IMR-90 (cell line): Measurements from ENCODE around the gene ATXN10. TPM values are rescaled to one million over a fixed set of nuclear protein-coding genes. Genes with fewer than 3 reads are reported as not detected.

Experiments
- ATAC-seq: fragments of 200-7000 bp; cut with Tn5 transposase; 2 replicates; pipeline ENCODE4 v1.9.1; 2020; ENCODE audit warnings: low read depth, mild to moderate bottlenecking, moderate library complexity
- BruUV-seq: library from RNA; stranded (reverse); fragments of 400-500 nt; replicated peaks from 2 replicates; lab custom pipeline; 2021; lab: Mats Ljungman, UMichigan
- CTCF ChIA-PET: fragments of 300-600 bp; formaldehyde crosslinking; extraction: SDS; loops from one replicate; lab custom pipeline; 2021; ENCODE audit warnings: antibody characterized with exemption; lab: Yijun Ruan, JAX
- POLR2A ChIA-PET: fragments of 300-600 bp; sonication (Branson Sonifier 250); formaldehyde crosslinking; loops from one replicate; lab custom pipeline; 2022; ENCODE audit warnings: antibody characterized with exemption; ENCODE audit not compliant: unreplicated experiment; lab: Charles Lee
- DNase-seq: peaks from one replicate; pipeline ENCODE4 v3.0.0; 2013
- H2AFZ ChIP-seq: replicated peaks from 2 replicates; pipeline ENCODE3; 2013; ENCODE audit warnings: low read length, mild to moderate bottlenecking; ENCODE audit not compliant: poor library complexity
- H2AK5ac ChIP-seq: 2 replicates; pipeline ENCODE4 v1.6.1; 2013; ENCODE audit warnings: low read depth, low read length, inconsistent platforms
- H2AK9ac ChIP-seq: replicated peaks from 2 replicates; pipeline ENCODE3; 2013; ENCODE audit warnings: mild to moderate bottlenecking, low read depth, low read length, moderate library complexity; ENCODE audit not compliant: poor library complexity
- H2BK120ac ChIP-seq: 2 replicates; pipeline ENCODE4 v1.6.1; 2013; ENCODE audit warnings: low read depth, low read length, inconsistent platforms
- H2BK15ac ChIP-seq: 3 replicates; pipeline ENCODE4 v1.6.1; 2013; ENCODE audit warnings: low read depth, low read length, inconsistent platforms
- H2BK20ac ChIP-seq: 2 replicates; pipeline ENCODE4 v1.6.1; 2013; ENCODE audit warnings: low read depth, mild to moderate bottlenecking, inconsistent platforms, low read length, moderate library complexity
- H2BK5ac ChIP-seq: 2 replicates; pipeline ENCODE4 v1.6.1; 2013; ENCODE audit warnings: mild to moderate bottlenecking, low read depth, low read length, inconsistent platforms; ENCODE audit not compliant: poor library complexity, severe bottlenecking
- H3K14ac ChIP-seq: replicated peaks from 2 replicates; pipeline ENCODE4 v1.6.1; 2013; ENCODE audit warnings: low read depth, low read length, inconsistent platforms
- H3K18ac ChIP-seq: 2 replicates; pipeline ENCODE4 v1.6.1; 2013; ENCODE audit warnings: low read depth, low read length, control low read depth
- H3K23ac ChIP-seq: 2 replicates; pipeline ENCODE4 v1.6.1; 2013; ENCODE audit warnings: low read depth, low read length, inconsistent platforms
- H3K27ac ChIP-seq: 2 replicates; pipeline ENCODE4 v1.5.1; 2013; ENCODE audit warnings: mild to moderate bottlenecking, control low read depth, low read length; ENCODE audit not compliant: insufficient read depth
- H3K27me3 ChIP-seq: 2 replicates; pipeline ENCODE4 v1.6.1; 2013; ENCODE audit warnings: low read length; ENCODE audit not compliant: control insufficient read depth, insufficient read depth
- H3K36me3 ChIP-seq: 2 replicates; pipeline ENCODE4 v1.6.1; 2013; ENCODE audit warnings: low read length, mixed read lengths; ENCODE audit not compliant: control insufficient read depth, insufficient read depth
- H3K4ac ChIP-seq: 2 replicates; pipeline ENCODE4 v1.6.1; 2013; ENCODE audit warnings: low read depth, low read length, inconsistent platforms
- H3K4me1 ChIP-seq: 2 replicates; pipeline ENCODE4 v1.6.1; 2013; ENCODE audit warnings: low read length, mixed read lengths; ENCODE audit not compliant: control insufficient read depth, insufficient read depth
- H3K4me2 ChIP-seq: 2 replicates; pipeline ENCODE4 v1.6.1; 2013; ENCODE audit warnings: low read depth, mild to moderate bottlenecking, control low read depth, low read length, moderate library complexity
- H3K4me3 ChIP-seq: 2 replicates; pipeline ENCODE4 v1.5.1; 2013; ENCODE audit warnings: low read depth, mild to moderate bottlenecking, control low read depth, low read length, moderate library complexity; ENCODE audit not compliant: insufficient read depth
- H3K56ac ChIP-seq: 2 replicates; pipeline ENCODE4 v1.6.1; 2013; ENCODE audit warnings: low read length, inconsistent platforms; ENCODE audit not compliant: insufficient read depth; ENCODE audit errors: extremely low read depth
- H3K79me1 ChIP-seq, 2 experiments: 2 replicates each; pipeline ENCODE4 v1.6.1; 2013; ENCODE audit warnings: low read length in 2 of 2, inconsistent platforms in 1 of 2, low read depth in 1 of 2
- H3K9ac ChIP-seq: 2 replicates; pipeline ENCODE4 v1.6.1; 2013; ENCODE audit warnings: low read depth, low read length, control low read depth
- H3K9me1 ChIP-seq: 2 replicates; pipeline ENCODE4 v1.6.1; 2013; ENCODE audit warnings: low read length, inconsistent platforms; ENCODE audit not compliant: insufficient read depth
- H3K9me3 ChIP-seq: 2 replicates; pipeline ENCODE4 v1.6.1; 2013; ENCODE audit warnings: low read length; ENCODE audit not compliant: control insufficient read depth, insufficient read depth
- H4K20me1 ChIP-seq: 2 replicates; pipeline ENCODE4 v1.6.1; 2013; ENCODE audit warnings: low read length, inconsistent platforms; ENCODE audit not compliant: insufficient read depth
- H4K5ac ChIP-seq: 2 replicates; pipeline ENCODE4 v1.6.1; 2013; ENCODE audit warnings: mild to moderate bottlenecking, low read depth, low read length, control low read depth
- H4K8ac ChIP-seq, 2 experiments: 2 replicates each; pipeline ENCODE4 v1.6.1; 2013; ENCODE audit warnings: low read depth in 2 of 2, low read length in 2 of 2, control low read depth in 1 of 2, inconsistent platforms in 1 of 2
- H4K91ac ChIP-seq: 2 replicates; pipeline ENCODE4 v1.6.1; 2013; ENCODE audit warnings: low read depth, low read length, inconsistent platforms; ENCODE audit not compliant: insufficient read depth
- FOS ChIP-seq: fragments of 150-350 bp; IDR thresholded peaks from 2 replicates; pipeline ENCODE4 v1.6.1; 2016; ENCODE audit warnings: low read depth, low read length
- MXI1 ChIP-seq: IDR thresholded peaks from 2 replicates; pipeline ENCODE4 v1.6.1; 2012; ENCODE audit warnings: low read depth, mild to moderate bottlenecking, low read length, moderate library complexity, borderline replicate concordance
- POLR2A ChIP-seq: IDR thresholded peaks from 2 replicates; pipeline ENCODE4 v1.6.1; 2012; ENCODE audit warnings: mild to moderate bottlenecking, low read depth, low read length
- WGBS, 2 experiments: methylation state at CpG; one replicate each; pipeline versions ENCODE4 v1.1.5 to v1.1.7; 2013; ENCODE audit warnings: missing lambda C conversion rate in 2 of 2; ENCODE audit not compliant: insufficient read length in 1 of 2; ENCODE audit errors: extremely low coverage in 2 of 2; 5-methylcytosine and 5-hydroxymethylcytosine counted together
- dilution Hi-C: fragments of 300-500 bp; cut with HindIII; formaldehyde crosslinking; loops from one replicate; pipeline ENCODE4 v1.14.3; 2018; ENCODE audit warnings: low sequenced_read_pairs; ENCODE audit not compliant: unreplicated experiment
- in situ Hi-C: fragments of 300-500 bp; cut with MboI; formaldehyde crosslinking; loops from 3 replicates; pipeline ENCODE4 v1.14.3; 2019; ENCODE audit warnings: low sequenced_read_pairs, inconsistent platforms, mixed read lengths
- intact Hi-C: fragments of 100-400 bp; cut with micrococcal nuclease; formaldehyde crosslinking; loops from 2 replicates; pipeline ENCODE4 v1.10.0; 2022
- polyA plus RNA-seq, 3 experiments: library from polyadenylated mRNA; depleted of rRNA; stranded (reverse); fragments of >200 nt; gene quantifications; 2 replicates each; pipeline ENCODE4 v1.2.3, GENCODE V29; 2012; ENCODE audit warnings: low replicate concordance in 1 of 3
- total RNA-seq: library from RNA; depleted of rRNA; stranded (reverse); fragments of >200 nt; gene quantifications from 2 replicates; pipeline ENCODE4 v1.2.3, GENCODE V29; 2012

Gene ATXN10
- total and polyA plus RNA-seq, 2 of the 4 experiments (the other 2 are of a cell fraction) = 116 to 231 TPM

GRCh38 chr22:45771711-45772110 lies 100.1 kb downstream of the ATXN10 start:
- Histone ChIP-seq H3K14ac (no peak overlapping the region), H4K5ac (no peak overlapping the region), H3K9me3 (no peaks in the 10 kb centered on the region), H3K9me1 (peaks cover 12% of the 10 kb centered on the region), H3K4me2 (no peak overlapping the region), H3K4me3 (no peak overlapping the region), H2AK5ac (no peak overlapping the region), H4K91ac (no peak overlapping the region), H2AK9ac (no peak overlapping the region), H3K27ac (no peak overlapping the region), H2BK5ac (no peak overlapping the region), H3K4me1 (no peaks in the 10 kb centered on the region; the same call in 1 of the 2 replicates), H3K18ac (no peak overlapping the region), H3K9ac (no peak overlapping the region), H2BK15ac (no peak overlapping the region), H3K23ac (no peak overlapping the region), H2BK20ac (no peak overlapping the region), H3K56ac (no peak overlapping the region), H3K79me1 (peaks cover 48 to 65% of the 10 kb centered on the region in 2 experiments), H3K27me3 (no peaks in the 10 kb centered on the region), H4K8ac (no peak overlapping the region), H3K36me3 (peaks cover 6% of the 10 kb centered on the region), H3K4ac (no peak overlapping the region), H2BK120ac (no peak overlapping the region), H2AFZ (no peak overlapping the region), H4K20me1 (peaks cover 50% of the 10 kb centered on the region)
- POLR2A ChIA-PET = no interaction called here
- CTCF ChIA-PET = interaction anchor here (0.7 kb wide), 1 partner anchor 13 kb away, joined by 3 read pairs; no protein-coding TSS in a partner anchor
- WGBS, 2 experiments = no CpG with 5 or more reads among the region's 2 CpGs
- ATAC-seq = no peak
- intact Hi-C loops = no loop called here
- dilution Hi-C loops = no loop called here
- DNase-seq = no peak
- TF ChIP-seq MXI1 (no peak), FOS (no peak), POLR2A (no peak)
- in situ Hi-C loops = no loop called here
- BruUV-seq = no TSS peak
